HG02870 (cell line): Measurements from ENCODE around the gene ZIC4.

Source experiments
- ATAC-seq: cut with Tn5 transposase; IDR thresholded peaks from one replicate; pipeline ENCODE4 v1.9.1; 2021; ENCODE audit warnings: mild to moderate bottlenecking, moderate library complexity; ENCODE audit not compliant: unreplicated experiment

ZIC4 gene

GRCh38 chr3:147418371-147418781 is 12.0 kb upstream of the ZIC4 start:
- no peak for ATAC-seq

- no peak for ATAC-seq
Measured at GRCh38 chr3:147417551-147418295, 11.4 kb upstream of the ZIC4 start.

- ATAC-seq, result no peak
Measured at GRCh38 chr3:147416931-147417330, 10.6 kb upstream of the ZIC4 start.

GRCh38 chr3:147415874-147416273 is 9.5 kb upstream of the ZIC4 start:
- ATAC-seq, result no peak

GRCh38 chr3:147415286-147415685 is 8.9 kb upstream of the ZIC4 start:
- ATAC-seq, result no peak

GRCh38 chr3:147414390-147415138 is 8.2 kb upstream of the ZIC4 start:
- ATAC-seq, result no peak

GRCh38 chr3:147413686-147414389 is 7.5 kb upstream of the ZIC4 start:
- no peak for ATAC-seq

GRCh38 chr3:147412917-147413685 is 6.8 kb upstream of the ZIC4 start:
- no peak for ATAC-seq

GRCh38 chr3:147412261-147412916 is 6.0 kb upstream of the ZIC4 start:
- ATAC-seq, result no peak

- no peak for ATAC-seq
Measured at GRCh38 chr3:147411815-147412241, 5.5 kb upstream of the ZIC4 start.

- no peak for ATAC-seq
Measured at GRCh38 chr3:147411238-147411814, 5.0 kb upstream of the ZIC4 start.

GRCh38 chr3:147410526-147411237 is 4.3 kb upstream of the ZIC4 start:
- no peak for ATAC-seq

- no peak for ATAC-seq
Measured at GRCh38 chr3:147410116-147410525, 3.8 kb upstream of the ZIC4 start.

- no peak for ATAC-seq
Measured at GRCh38 chr3:147409143-147410115, 3.1 kb upstream of the ZIC4 start, which contains the start of gene ZIC1. Gene ZIC1, plus strand, starts transcription at chr3:147409365. Its CDS starts 748 bp downstream, at chr3:147410113.

- ATAC-seq, result no peak
Measured at GRCh38 chr3:147408188-147409100, 2.1 kb upstream of the ZIC4 start.

- ATAC-seq, result no peak
Measured at GRCh38 chr3:147407498-147408187, 1.3 kb upstream of the ZIC4 start.

GRCh38 chr3:147407114-147407497 is 763 bp upstream of the ZIC4 start:
- ATAC-seq, result no peak
